ENCODE results near the gene TMIGD3.

DNA sequence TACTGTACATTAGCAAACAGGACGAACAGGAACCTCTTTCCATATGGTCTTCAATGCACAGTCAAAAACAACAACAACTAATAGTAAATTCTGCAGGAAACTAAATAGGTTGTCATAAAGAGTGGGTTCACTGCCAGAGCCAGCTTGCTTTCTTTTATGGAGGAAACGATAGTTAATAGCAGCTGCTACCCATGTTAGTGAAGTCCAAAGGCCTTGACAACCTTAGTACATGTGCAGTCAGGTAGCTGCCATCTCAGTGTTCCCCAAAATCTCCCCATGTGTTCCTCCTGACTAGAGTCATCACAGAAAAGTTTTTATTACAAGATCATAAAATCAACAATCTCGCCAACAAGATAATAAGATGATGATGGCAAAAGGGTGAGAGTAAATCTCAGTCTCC, 16.6 kb upstream of the TMIGD3 start:
- TF ChIP-seq CTCF (conservative IDR thresholded peaks at IDR 0.05 in 1 of 2, IDR thresholded peaks at IDR 0.05 in 1 of 2; ENCODE audit: low read depth in 1 of 2, low read length in 2 of 2): no peak
- no peak for TF ChIP-seq EZH2 (IDR thresholded peaks at IDR 0.05; ENCODE audit: low read length, missing control alignments)

Measured in fibroblast of lung (primary cell).